GM19025 (cell line): Measurements from ENCODE around the gene AGPS.
"Not testable (repeated sequence)": the region's sequence is repeated elsewhere in the genome, so short reads cannot be mapped to it uniquely, and the experiment has no call there.

Experiments
- ATAC-seq: cut with Tn5 transposase; IDR thresholded peaks from one replicate; pipeline ENCODE4 v1.9.1; 2021; ENCODE audit warnings: mild to moderate bottlenecking, low read depth, moderate library complexity; ENCODE audit not compliant: unreplicated experiment

The AGPS gene

DNA sequence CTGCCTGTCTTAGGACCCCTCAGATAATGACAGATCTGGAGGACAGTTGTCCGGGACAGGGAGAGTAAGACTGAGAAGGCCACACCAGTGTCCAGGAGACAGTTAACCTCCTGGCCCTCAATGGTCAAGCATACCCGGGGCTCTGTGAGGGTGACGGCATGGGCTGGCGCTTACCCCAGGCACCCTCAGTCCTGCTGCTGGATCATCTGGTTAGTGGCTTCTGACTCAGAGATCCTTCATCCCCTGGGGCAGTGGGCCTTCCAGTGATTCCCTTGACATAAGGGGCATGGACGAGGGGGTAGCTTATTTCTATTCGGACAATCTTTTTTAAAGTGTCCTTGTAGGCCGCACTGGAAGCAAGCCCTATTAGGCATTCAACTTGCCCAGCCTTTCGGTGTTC lies 18.1 kb downstream of the AGPS start:
- not testable (repeated sequence) for ATAC-seq

GRCh38 chr2:177413703-177414102 lies 21.1 kb downstream of the AGPS start:
- ATAC-seq, result no peak

- ATAC-seq, result no peak
Observed at GRCh38 chr2:177419274-177419673, 26.7 kb downstream of the AGPS start.

- no peak for ATAC-seq
Observed at GRCh38 chr2:177422271-177422670, 29.7 kb downstream of the AGPS start.

GRCh38 chr2:177424120-177424519 lies 31.5 kb downstream of the AGPS start:
- not testable (repeated sequence) for ATAC-seq

- not testable (repeated sequence) for ATAC-seq
Observed at GRCh38 chr2:177424620-177425019, 32.0 kb downstream of the AGPS start.

DNA sequence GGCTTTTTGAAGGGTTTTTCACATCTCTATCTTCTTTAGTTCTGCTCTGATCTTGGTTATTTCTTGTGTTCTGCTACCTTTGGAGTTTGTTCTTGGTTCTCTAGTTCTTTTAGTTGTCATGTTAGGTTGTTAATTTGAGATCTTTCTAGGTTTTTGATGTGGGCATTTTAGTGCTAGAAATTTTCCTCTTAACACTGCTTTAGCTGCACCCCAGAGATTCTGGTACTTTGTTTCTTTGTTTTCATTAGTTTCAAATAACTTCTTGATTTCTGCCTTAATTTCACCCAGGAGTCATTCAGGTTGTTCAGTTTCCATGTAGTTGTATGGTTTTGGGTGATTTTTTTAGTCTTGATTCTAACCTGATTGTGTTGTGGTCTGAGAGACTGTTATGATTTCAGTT lies 34.7 kb downstream of the AGPS start:
- no peak for ATAC-seq

GRCh38 chr2:177427936-177428335 lies 35.4 kb downstream of the AGPS start:
- not testable (repeated sequence) for ATAC-seq

DNA sequence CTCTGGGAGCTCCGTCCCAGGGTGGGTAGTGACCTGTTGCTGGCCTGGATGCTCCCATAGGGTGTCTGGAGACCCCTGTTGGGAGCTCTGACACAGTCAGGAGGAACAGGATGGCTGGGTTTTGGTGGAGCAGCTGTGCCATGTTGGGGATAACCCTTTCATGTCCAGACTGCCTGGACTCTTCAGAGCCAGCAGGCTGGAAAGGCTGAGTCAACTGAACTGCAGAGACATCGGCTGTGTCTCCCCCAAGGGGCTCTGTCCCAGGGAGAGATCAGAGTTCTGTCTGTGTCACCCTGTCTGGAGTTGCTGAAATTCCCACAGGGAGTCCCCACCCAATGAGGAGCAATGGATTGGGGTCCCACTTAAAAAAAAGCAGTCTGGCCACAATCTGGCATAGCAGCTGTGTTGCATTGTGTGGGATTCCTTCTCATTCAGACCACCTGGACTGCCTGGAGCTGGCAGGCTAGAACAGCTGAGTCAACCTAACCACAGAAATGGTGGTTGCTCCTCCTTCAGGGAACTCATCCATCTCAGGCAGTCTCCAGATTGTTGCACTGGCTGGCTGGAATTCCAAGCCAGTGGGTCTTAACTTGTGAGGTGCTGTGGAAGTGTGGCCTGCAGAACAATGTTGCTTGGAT lies 37.2 kb downstream of the AGPS start:
- no peak for ATAC-seq

DNA sequence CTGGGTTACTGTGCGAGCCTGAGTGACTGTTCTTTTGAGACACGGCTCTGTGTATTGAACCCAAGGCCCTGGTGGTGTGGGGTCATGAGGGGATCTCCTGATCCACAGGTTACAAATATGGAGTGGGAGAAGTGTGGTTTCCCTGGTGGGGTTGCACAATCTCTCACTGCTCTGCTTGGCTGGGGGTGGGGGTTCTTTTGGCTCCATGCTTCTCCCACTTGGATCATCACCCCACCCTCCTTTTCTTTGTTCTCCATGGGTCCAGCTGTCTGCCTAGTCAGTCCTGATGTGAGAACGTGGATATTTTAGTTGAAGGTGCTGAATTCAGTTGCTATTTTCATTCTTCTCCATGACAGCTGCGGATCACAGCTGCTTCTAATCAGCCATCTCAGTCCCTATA lies 37.8 kb downstream of the AGPS start:
- no peak for ATAC-seq

DNA sequence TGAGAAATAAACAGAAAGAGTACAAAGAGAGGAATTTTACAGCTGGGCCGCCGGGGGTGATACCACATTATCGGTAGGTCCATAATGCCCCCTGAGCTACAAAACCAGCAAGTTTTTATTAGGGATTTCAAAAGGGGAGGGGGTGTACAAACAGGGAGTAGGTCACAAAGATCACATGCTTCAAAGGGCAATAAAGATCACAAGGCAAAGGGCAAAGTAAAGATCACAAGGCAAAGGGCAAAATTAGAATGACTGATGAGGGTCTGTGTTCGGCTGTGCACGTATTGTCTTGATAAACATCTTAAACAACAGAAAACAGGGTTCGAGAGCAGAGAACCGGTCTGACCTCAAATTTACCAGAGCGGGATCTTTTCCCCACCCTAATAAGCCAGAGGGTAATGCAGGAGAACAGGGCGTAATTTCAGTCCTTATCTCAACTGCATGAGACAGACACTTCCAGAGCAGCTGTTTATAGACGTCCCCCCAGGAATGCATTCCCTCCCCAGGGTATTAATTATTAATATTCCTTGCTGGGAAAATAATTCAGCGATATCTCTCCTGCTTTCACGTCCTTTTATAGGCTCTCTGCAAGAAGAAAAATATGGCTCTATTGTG lies 38.6 kb downstream of the AGPS start:
- ATAC-seq, result not testable (repeated sequence)

GRCh38 chr2:177432703-177433102 lies 40.1 kb downstream of the AGPS start:
- no peak for ATAC-seq

- no peak for ATAC-seq
Observed at GRCh38 chr2:177433402-177433801, 40.8 kb downstream of the AGPS start.

GRCh38 chr2:177434475-177434874 lies 41.9 kb downstream of the AGPS start:
- no peak for ATAC-seq

- ATAC-seq, result no peak
Observed at GRCh38 chr2:177445200-177445599, 52.6 kb downstream of the AGPS start.

DNA sequence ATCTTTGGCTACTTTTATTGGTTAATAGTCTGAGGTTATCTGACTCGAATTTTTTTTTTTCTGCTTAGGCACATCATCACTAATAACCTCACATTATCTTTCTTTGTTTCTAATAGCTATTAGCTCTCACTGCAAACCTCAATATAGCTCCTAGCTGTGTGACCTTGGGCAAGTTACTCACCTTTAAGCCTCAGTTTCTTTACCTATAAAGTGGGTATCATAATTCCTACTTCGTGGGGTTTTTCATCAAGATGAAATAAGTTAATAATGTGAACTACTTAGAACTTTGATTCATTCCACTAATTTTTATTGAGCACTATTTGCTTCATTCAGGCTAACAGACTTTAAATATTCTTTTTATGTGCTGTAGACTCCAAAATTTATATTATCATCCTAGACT lies 55.5 kb downstream of the AGPS start:
- ATAC-seq, result no peak

DNA sequence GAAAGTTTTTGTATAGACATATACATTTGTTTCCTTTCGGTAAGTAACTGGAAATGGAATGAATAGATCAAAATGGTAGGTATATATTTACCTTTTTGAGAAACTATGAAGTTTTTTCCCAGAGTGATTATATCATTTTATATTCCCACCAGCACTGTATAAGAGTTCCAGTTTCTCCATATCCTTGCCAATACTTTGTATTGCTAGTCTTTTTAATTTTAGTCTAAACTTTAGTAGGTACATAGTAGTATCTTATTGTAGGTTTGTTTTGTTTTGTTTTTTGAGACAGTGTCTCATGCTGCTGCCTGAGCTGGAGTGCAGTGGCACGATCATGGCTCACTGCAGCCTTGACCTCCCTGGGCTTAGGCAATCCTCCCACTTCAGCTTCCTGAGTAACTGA lies 56.6 kb downstream of the AGPS start:
- ATAC-seq, result no peak

DNA sequence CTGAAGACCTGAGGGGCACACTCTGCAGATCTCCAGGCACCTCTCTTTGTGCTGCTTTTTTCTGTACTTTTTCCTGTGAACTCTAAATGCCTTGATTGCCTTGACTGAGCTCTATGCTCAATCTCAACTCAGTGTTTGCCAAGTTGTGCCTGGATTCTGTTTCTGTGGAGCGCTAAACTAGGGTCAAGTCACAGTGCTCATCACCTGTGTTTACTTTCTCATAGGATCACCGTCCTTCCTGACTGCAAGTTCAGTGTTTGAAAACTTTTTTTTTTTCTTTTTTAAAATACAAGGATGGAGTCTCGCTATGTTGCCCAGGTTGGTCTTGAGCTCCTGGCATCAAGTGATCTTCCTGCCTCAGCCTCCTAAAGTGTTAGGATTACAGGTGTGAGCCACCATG lies 62.6 kb downstream of the AGPS start:
- ATAC-seq, result no peak

DNA sequence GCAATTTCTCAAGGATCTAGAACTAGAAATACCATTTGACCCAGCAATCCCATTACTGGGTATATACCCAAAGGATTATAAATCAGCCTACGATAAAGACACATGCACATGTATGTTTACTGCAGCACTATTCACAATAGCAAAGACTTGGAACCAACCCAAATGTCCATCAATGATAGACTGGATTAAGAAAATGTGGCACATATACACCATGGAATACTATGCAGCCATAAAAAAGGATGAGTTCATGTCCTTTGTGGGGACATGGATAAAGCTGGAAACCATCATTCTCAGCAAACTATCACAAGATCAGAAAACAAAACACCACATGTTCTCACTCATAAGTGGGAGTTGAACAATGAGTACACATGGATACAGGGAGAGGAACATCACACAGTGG lies 67.2 kb downstream of the AGPS start:
- not testable (repeated sequence) for ATAC-seq

- no peak for ATAC-seq
Observed at GRCh38 chr2:177460973-177461585, 68.5 kb downstream of the AGPS start.

DNA sequence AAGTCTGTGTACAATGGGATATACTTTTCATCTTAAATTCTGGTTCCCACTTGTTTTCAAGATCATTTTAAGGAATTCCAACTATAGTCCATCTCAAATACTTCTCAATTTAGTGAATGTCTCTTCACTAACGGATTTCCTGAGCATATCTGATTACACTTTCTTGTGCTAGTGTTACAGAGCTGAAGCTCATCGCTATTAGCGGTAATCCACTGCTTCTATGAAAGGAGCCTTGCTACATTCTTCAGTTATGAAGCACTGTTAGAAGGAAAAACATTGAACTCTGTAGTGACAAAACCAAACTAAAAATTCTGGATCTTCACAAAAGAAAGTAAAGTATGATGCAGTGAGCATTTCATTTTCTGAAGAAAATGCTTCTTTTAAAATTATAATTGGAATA lies 72.0 kb downstream of the AGPS start:
- no peak for ATAC-seq
